GM12891 (cell line): ENCODE measurements around the gene ATXN3L.
A peak's percentile ranks its signal among the peaks of the same experiment; 100 is the strongest.

Experiments used
- DNase-seq: peaks from one replicate; pipeline ENCODE4 v3.0.0; 2011; ENCODE audit warnings: low spot score; ENCODE audit not compliant: insufficient read length
- FAIRE-seq: peaks from 2 replicates; lab custom pipeline; 2011; peaks lifted over from hg19 to GRCh38; lab: Jason Lieb, UNC
- PAX5 ChIP-seq: IDR thresholded peaks from 2 replicates; pipeline ENCODE4 v1.6.1; 2011; ENCODE audit warnings: low read length, moderate library complexity, mild to moderate bottlenecking; ENCODE audit not compliant: insufficient read depth, severe bottlenecking
- POLR2A ChIP-seq: IDR thresholded peaks from 2 replicates; pipeline ENCODE4 v1.6.1; 2011; ENCODE audit warnings: low read depth, low read length, control low read depth
- POLR2AphosphoS5 ChIP-seq: IDR thresholded peaks from 2 replicates; pipeline ENCODE4 v1.6.1; 2011; ENCODE audit warnings: low read depth, low read length, control low read depth
- POU2F2 ChIP-seq: IDR thresholded peaks from 2 replicates; pipeline ENCODE4 v1.6.1; 2011; ENCODE audit warnings: low read depth, mild to moderate bottlenecking, control low read depth, low read length, moderate library complexity
- SPI1 ChIP-seq: IDR thresholded peaks from 2 replicates; pipeline ENCODE4 v1.6.1; 2011; ENCODE audit warnings: low read depth, low read length, control low read depth
- TAF1 ChIP-seq: IDR thresholded peaks from 2 replicates; pipeline ENCODE4 v1.6.1; 2011; ENCODE audit warnings: low read depth, low read length, control low read depth

ATXN3L gene

GRCh38 chrX:13290891-13291614 lies 28.8 kb downstream of the ATXN3L start:
- TF ChIP-seq PAX5 (no peak), POU2F2 (no peak), POLR2AphosphoS5 (no peak), SPI1 (no peak), TAF1 (no peak), POLR2A (no peak)
- no peak for FAIRE-seq

GRCh38 chrX:13288671-13289070 lies 31.2 kb downstream of the ATXN3L start:
- no peak for TF ChIP-seq PAX5
- no peak for TF ChIP-seq POU2F2
- no peak for TF ChIP-seq SPI1
- no peak for TF ChIP-seq POLR2AphosphoS5
- TF ChIP-seq TAF1, result no peak
- FAIRE-seq (no peak), DNase-seq (no peak)

More at GRCh38 chrX:13290891-13291614, 28.8 kb downstream of the ATXN3L start:
- DNase-seq, result no peak

GRCh38 chrX:13287816-13288215 lies 32.0 kb downstream of the ATXN3L start:
- DNase-seq (no peak), FAIRE-seq (peak; percentile 51)
- no peak for TF ChIP-seq TAF1
- no peak for TF ChIP-seq POU2F2
- TF ChIP-seq POLR2A, result no peak
- TF ChIP-seq PAX5, result no peak
- TF ChIP-seq POLR2AphosphoS5, result no peak
- TF ChIP-seq SPI1, result no peak

GRCh38 chrX:13285693-13286092 lies 34.2 kb downstream of the ATXN3L start:
- no peak for DNase-seq
- no peak for FAIRE-seq
- TF ChIP-seq POLR2A (no peak), SPI1 (no peak), PAX5 (no peak), TAF1 (no peak), POU2F2 (no peak), POLR2AphosphoS5 (no peak)

- no peak for FAIRE-seq
- TF ChIP-seq PAX5 (no peak), POU2F2 (no peak), SPI1 (no peak), POLR2AphosphoS5 (no peak), TAF1 (no peak), POLR2A (no peak)
- no peak for DNase-seq
Measured at GRCh38 chrX:13285229-13285628, 34.6 kb downstream of the ATXN3L start.

GRCh38 chrX:13284570-13284969 lies 35.3 kb downstream of the ATXN3L start:
- DNase-seq (no peak), FAIRE-seq (no peak)
- TF ChIP-seq POLR2AphosphoS5 (no peak), TAF1 (no peak), PAX5 (no peak), POU2F2 (no peak), SPI1 (no peak), POLR2A (no peak)

GRCh38 chrX:13283950-13284546 lies 35.8 kb downstream of the ATXN3L start:
- TF ChIP-seq TAF1 (no peak), SPI1 (no peak), POLR2A (no peak), POLR2AphosphoS5 (no peak), POU2F2 (no peak), PAX5 (no peak)
- FAIRE-seq, result peak; percentile 85

GRCh38 chrX:13283512-13283911 lies 36.3 kb downstream of the ATXN3L start:
- TF ChIP-seq POLR2AphosphoS5 (no peak), POLR2A (no peak), POU2F2 (no peak), PAX5 (no peak), TAF1 (no peak), SPI1 (no peak)
- DNase-seq (no peak), FAIRE-seq (peak; percentile 33)

More at GRCh38 chrX:13283950-13284546, 35.8 kb downstream of the ATXN3L start:
- DNase-seq, result no peak

- FAIRE-seq (no peak), DNase-seq (no peak)
- TF ChIP-seq POLR2A, result no peak
- TF ChIP-seq SPI1, result no peak
- TF ChIP-seq POLR2AphosphoS5, result no peak
- no peak for TF ChIP-seq POU2F2
- no peak for TF ChIP-seq PAX5
- TF ChIP-seq TAF1, result no peak
Measured at GRCh38 chrX:13281289-13281688, 38.6 kb downstream of the ATXN3L start.
